DOHH2 (cell line): ENCODE results near the gene CD247.

ENCODE experiments used
- H3F3A ChIP-seq: fragments of 200-600 bp; sonication (generic), shearing (Covaris generic); 2 replicates; pipeline ENCODE4 v1.6.0; 2016; ENCODE audit warnings: antibody characterized with exemption, mild to moderate bottlenecking; ENCODE audit not compliant: control insufficient read depth, insufficient read depth
- H3K27ac ChIP-seq: fragments of 200-600 bp; sonication (generic); 2 replicates; pipeline ENCODE4 v1.5.1; 2014; ENCODE audit warnings: low read depth, mild to moderate bottlenecking, low read length, moderate library complexity
- H3K27me3 ChIP-seq: fragments of 200-600 bp; sonication (generic); 2 replicates; pipeline ENCODE4 v1.6.1; 2014; ENCODE audit warnings: mild to moderate bottlenecking, low read length, mixed read lengths; ENCODE audit not compliant: control insufficient read depth
- H3K36me3 ChIP-seq: fragments of 200-600 bp; sonication (generic); 2 replicates; pipeline ENCODE4 v1.6.1; 2014; ENCODE audit warnings: mild to moderate bottlenecking, low read length, moderate library complexity, mixed read lengths; ENCODE audit not compliant: control insufficient read depth
- H3K4me1 ChIP-seq: fragments of 200-600 bp; sonication (generic); 2 replicates; pipeline ENCODE4 v1.6.1; 2014; ENCODE audit warnings: mild to moderate bottlenecking, low read length, mixed read lengths; ENCODE audit not compliant: control insufficient read depth
- H3K4me2 ChIP-seq: fragments of 200-600 bp; sonication (generic); 2 replicates; pipeline ENCODE4 v1.6.0; 2014; ENCODE audit warnings: mild to moderate bottlenecking, low read length, moderate library complexity
- H3K4me3 ChIP-seq: fragments of 200-600 bp; sonication (generic); 2 replicates; pipeline ENCODE4 v1.5.1; 2014; ENCODE audit warnings: mild to moderate bottlenecking, low read length, mixed read lengths
- H3K79me2 ChIP-seq: fragments of 200-600 bp; sonication (generic); 2 replicates; pipeline ENCODE4 v1.6.1; 2014; ENCODE audit warnings: mild to moderate bottlenecking, low read length, mixed read lengths; ENCODE audit not compliant: control insufficient read depth
- H3K9me2 ChIP-seq: fragments of 200-600 bp; sonication (generic); replicated peaks from 2 replicates; pipeline ENCODE4 v1.6.1; 2014; ENCODE audit warnings: mild to moderate bottlenecking, low read length, mixed read lengths; ENCODE audit not compliant: control insufficient read depth
- H3K9me3 ChIP-seq: fragments of 200-600 bp; sonication (generic); 2 replicates; pipeline ENCODE4 v1.6.1; 2014; ENCODE audit warnings: antibody characterized with exemption, low read length, mixed read lengths; ENCODE audit not compliant: control insufficient read depth, insufficient read depth
- H4K20me1 ChIP-seq: fragments of 200-600 bp; sonication (generic); 2 replicates; pipeline ENCODE4 v1.6.0; 2014; ENCODE audit warnings: low read depth, mild to moderate bottlenecking, antibody characterized with exemption, low read length, moderate library complexity; ENCODE audit not compliant: control insufficient read depth, insufficient read depth
- CTCF ChIP-seq: fragments of 200-600 bp; sonication (generic); IDR thresholded peaks from one replicate; pipeline ENCODE4 v1.5.1; 2014; ENCODE audit warnings: antibody characterized with exemption, mild to moderate bottlenecking, low read depth, low read length; ENCODE audit not compliant: poor library complexity, severe bottlenecking
- EZH2phosphoT487 ChIP-seq: fragments of 200-600 bp; sonication (generic); IDR thresholded peaks from 2 replicates; pipeline ENCODE4 v1.6.1; 2017; ENCODE audit warnings: borderline replicate concordance, mild to moderate bottlenecking, antibody characterized with exemption, low read length, moderate library complexity, mixed read lengths

CD247 gene

DNA sequence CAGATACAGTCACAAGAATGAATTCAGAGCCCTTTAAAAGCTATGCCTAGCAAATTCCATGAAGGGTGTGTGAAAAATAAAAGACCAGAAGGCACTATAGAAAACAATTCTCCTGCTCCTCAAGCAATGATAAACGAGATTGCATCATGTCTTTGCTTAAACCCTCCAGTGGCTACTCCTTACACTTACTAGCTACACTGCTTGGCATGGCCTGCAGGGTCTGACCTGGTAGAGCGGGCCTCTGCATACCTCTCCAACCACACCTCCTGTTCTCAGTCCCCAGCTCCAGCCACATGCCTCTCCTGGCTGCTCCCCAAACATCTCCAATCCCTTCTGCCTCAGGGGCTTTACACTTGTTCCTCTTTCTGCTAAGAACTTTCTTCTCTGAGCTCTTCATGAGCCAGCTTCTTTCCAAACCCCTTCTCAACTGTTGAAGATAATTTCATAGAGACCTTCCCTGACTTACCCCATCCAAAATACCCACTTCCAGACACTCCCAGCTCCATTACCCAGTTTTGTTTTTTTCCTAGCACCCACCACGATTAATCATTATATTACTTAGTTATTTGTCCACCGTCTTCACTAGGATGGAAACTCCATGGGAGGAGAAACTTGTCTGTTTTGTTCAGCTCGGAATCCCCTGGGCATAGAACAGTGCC lies 46.4 kb upstream of the CD247 start:
- H3K27me3 ChIP-seq, result no peaks in the 10 kb centered on the region
- no peaks in the 10 kb centered on the region for H3K79me2 ChIP-seq
- H3K9me3 ChIP-seq, result no peaks in the 10 kb centered on the region
- H3K9me2 ChIP-seq, result no peaks in the 10 kb centered on the region
- no peak for TF ChIP-seq EZH2phosphoT487
- H3K27ac ChIP-seq, result no peak overlapping the region
- no peaks in the 10 kb centered on the region for H4K20me1 ChIP-seq
- no peak overlapping the region for H3K4me3 ChIP-seq
- peaks cover 19% of the 10 kb centered on the region for H3K4me1 ChIP-seq
- H3K4me2 ChIP-seq, result no peak overlapping the region
- H3F3A ChIP-seq, result no peaks in the 10 kb centered on the region
- H3K36me3 ChIP-seq, result no peaks in the 10 kb centered on the region

GRCh38 chr1:167563579-167564246 lies 45.4 kb upstream of the CD247 start:
- H3K4me2 ChIP-seq, result no peak overlapping the region
- no peak overlapping the region for H3K4me3 ChIP-seq
- no peak overlapping the region for H3K27ac ChIP-seq
- no peaks in the 10 kb centered on the region for H3K79me2 ChIP-seq
- no peaks in the 10 kb centered on the region for H3K9me2 ChIP-seq
- no peaks in the 10 kb centered on the region for H3K36me3 ChIP-seq
- peaks cover 19% of the 10 kb centered on the region for H3K4me1 ChIP-seq
- H4K20me1 ChIP-seq, result no peaks in the 10 kb centered on the region
- H3F3A ChIP-seq, result no peaks in the 10 kb centered on the region
- TF ChIP-seq EZH2phosphoT487, result no peak
- TF ChIP-seq CTCF, result no peak
- no peaks in the 10 kb centered on the region for H3K9me3 ChIP-seq
- no peaks in the 10 kb centered on the region for H3K27me3 ChIP-seq

DNA sequence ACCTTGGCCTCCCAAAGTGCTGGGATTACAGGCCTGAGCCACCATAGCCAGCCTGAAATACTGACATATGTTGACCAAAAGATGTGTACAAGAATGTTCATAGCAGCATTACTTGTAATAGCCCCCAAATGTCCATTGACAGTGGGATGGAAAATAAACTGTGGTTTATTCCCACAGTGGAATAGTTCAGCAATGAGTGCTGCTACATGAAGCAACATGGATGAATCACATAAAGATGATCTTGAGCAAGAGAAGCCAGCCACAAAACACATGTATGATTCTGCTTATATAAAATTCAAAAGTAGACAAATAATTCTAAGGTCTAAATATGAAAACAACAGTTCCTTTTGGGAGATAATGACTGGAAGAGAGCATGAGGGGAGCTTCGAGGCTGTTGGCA lies 44.4 kb upstream of the CD247 start:
- H3K27me3 ChIP-seq, result no peaks in the 10 kb centered on the region
- H3K27ac ChIP-seq, result no peak overlapping the region
- no peaks in the 10 kb centered on the region for H3F3A ChIP-seq
- H3K4me3 ChIP-seq, result no peak overlapping the region
- no peaks in the 10 kb centered on the region for H4K20me1 ChIP-seq
- TF ChIP-seq CTCF (no peak), EZH2phosphoT487 (no peak)
- H3K9me3 ChIP-seq, result no peaks in the 10 kb centered on the region
- H3K36me3 ChIP-seq, result no peaks in the 10 kb centered on the region
- no peaks in the 10 kb centered on the region for H3K79me2 ChIP-seq
- no peak overlapping the region for H3K4me2 ChIP-seq
- no peaks in the 10 kb centered on the region for H3K9me2 ChIP-seq
- H3K4me1 ChIP-seq, result peaks cover 19% of the 10 kb centered on the region

DNA sequence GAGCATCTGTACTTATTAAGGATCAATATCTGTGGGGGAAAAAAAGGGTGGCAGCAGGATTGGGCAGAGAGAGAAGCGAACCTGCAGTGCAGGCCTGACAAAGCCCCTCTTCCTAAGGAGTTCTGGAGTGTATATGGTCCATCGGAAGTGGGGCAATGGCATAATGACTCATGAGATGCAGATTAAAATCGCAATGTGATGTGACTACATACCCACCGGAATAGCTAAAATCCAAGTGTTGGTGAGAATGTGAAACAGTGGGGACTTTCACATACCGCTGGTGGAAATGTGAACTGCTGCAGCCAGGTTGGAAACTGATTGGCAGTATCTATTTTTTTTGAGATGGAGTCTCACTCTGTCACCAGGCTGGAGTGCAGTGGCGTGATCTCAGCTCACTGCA lies 43.4 kb upstream of the CD247 start:
- no peak for TF ChIP-seq CTCF
- no peak for TF ChIP-seq EZH2phosphoT487
- no peak overlapping the region for H3K4me2 ChIP-seq
- no peaks in the 10 kb centered on the region for H3K79me2 ChIP-seq

More for the DNA sequence above, 43.4 kb upstream of the CD247 start:
- Histone ChIP-seq H3K9me2 (no peaks in the 10 kb centered on the region), H3K36me3 (no peaks in the 10 kb centered on the region), H3K4me3 (no peak overlapping the region), H4K20me1 (no peaks in the 10 kb centered on the region), H3K27ac (no peak overlapping the region), H3F3A (no peaks in the 10 kb centered on the region), H3K27me3 (no peaks in the 10 kb centered on the region), H3K4me1 (peaks cover 18% of the 10 kb centered on the region), H3K9me3 (no peaks in the 10 kb centered on the region)
